Stimulated activated CD4-positive, alpha-beta T cell treated with anti-CD3 and anti-CD28 coated beads, Interleukin-15, amount 100 ng/mL, for 48 hours (primary cell): ENCODE data around the gene TNFRSF17.

Experiments used
- DNase-seq, 2 donors: peaks; one replicate each; pipeline ENCODE4 v3.0.0-alpha.2; 2020; ENCODE audit warnings: low read depth in 2 of 2

The TNFRSF17 gene

GRCh38 chr16:12002447-12003006, 37.5 kb downstream of the TNFRSF17 start:
- DNase-seq, result no peak

- DNase-seq, result no peak
Observed at GRCh38 chr16:12006637-12007036, 41.6 kb downstream of the TNFRSF17 start.

GRCh38 chr16:12009462-12009861, 44.5 kb downstream of the TNFRSF17 start:
- no peak for DNase-seq

GRCh38 chr16:12009922-12010321, 44.9 kb downstream of the TNFRSF17 start:
- DNase-seq, result no peak

- no peak for DNase-seq
Observed at GRCh38 chr16:12010388-12011251, 45.6 kb downstream of the TNFRSF17 start.

GRCh38 chr16:12011565-12011964, 46.6 kb downstream of the TNFRSF17 start:
- DNase-seq, result no peak

- DNase-seq, result no peak
Observed at GRCh38 chr16:12016291-12016947, 51.4 kb downstream of the TNFRSF17 start.

- DNase-seq, result no peak
Observed at GRCh38 chr16:12017558-12017957, 52.5 kb downstream of the TNFRSF17 start.
